ENCODE data around the gene PRKG1.

GRCh38 chr10:51986516-51986915, 912.2 kb downstream of the PRKG1 start:
- TF ChIP-seq CTCF (IDR thresholded peaks at IDR 0.05) (no peak), POLR2A (IDR thresholded peaks at IDR 0.05) (no peak)
